ENCODE measurements around the gene LAMA3.

LAMA3 gene

DNA sequence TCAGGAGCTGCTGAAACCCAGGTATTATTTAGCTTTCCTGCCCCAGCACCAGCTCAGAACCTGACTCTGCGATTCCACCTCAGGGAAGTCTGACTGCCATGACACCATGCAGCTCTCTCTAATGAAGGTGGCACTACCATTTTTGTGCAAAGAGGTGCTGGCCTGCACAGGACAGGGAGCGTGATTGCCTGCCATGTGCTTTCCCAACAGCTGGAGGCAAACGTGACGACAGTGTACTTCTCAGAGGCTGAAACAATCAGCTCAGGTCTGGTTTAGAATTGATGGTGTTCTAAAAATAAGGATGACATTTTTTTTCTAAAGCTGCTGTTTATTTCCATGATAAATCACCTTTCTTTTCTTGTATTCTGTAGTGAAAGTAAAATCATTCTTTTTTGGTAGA lies 250.1 kb downstream of the LAMA3 start:
- TF ChIP-seq, protein P1, sequence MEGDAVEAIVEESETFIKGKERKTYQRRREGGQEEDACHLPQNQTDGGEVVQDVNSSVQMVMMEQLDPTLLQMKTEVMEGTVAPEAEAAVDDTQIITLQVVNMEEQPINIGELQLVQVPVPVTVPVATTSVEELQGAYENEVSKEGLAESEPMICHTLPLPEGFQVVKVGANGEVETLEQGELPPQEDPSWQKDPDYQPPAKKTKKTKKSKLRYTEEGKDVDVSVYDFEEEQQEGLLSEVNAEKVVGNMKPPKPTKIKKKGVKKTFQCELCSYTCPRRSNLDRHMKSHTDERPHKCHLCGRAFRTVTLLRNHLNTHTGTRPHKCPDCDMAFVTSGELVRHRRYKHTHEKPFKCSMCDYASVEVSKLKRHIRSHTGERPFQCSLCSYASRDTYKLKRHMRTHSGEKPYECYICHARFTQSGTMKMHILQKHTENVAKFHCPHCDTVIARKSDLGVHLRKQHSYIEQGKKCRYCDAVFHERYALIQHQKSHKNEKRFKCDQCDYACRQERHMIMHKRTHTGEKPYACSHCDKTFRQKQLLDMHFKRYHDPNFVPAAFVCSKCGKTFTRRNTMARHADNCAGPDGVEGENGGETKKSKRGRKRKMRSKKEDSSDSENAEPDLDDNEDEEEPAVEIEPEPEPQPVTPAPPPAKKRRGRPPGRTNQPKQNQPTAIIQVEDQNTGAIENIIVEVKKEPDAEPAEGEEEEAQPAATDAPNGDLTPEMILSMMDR (IDR thresholded peaks at IDR 0.05; ENCODE audit: low read depth, low read length): no peak
- Histone ChIP-seq H3K36me3 (peaks cover 2% of the 10 kb centered on the region), H3K9me3 (ENCODE audit: severe bottlenecking) (no peaks in the 10 kb centered on the region), H3K27me3 (ENCODE audit: insufficient read depth, low read depth, severe bottlenecking) (no peaks in the 10 kb centered on the region), H3K4me3 (ENCODE audit: low read depth, low read length) (no peak overlapping the region), H3K27ac (no peak overlapping the region)
- DNase-seq: no peak

DNA sequence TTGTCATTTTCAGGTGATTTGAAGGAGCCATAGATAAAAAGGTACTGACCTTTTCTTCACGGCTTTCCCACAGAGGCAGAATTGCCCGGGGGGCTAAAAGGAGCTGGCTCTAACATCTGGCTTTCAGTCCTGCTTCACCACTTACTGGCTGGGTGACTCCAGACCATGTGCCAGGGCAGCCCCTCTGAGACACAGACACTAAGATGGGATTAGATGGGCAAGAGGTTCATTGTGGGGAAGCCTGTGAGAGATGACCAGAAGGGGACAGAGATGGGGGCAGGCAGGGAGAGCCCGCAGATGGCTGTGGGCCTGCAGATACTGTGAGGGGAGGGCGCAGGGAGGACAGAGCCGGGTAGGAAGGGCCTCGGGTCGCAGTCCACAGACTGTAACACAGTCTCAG lies 250.6 kb downstream of the LAMA3 start:
- TF ChIP-seq, protein P1 (IDR thresholded peaks at IDR 0.05; ENCODE audit: low read depth, low read length): no peak

DNA sequence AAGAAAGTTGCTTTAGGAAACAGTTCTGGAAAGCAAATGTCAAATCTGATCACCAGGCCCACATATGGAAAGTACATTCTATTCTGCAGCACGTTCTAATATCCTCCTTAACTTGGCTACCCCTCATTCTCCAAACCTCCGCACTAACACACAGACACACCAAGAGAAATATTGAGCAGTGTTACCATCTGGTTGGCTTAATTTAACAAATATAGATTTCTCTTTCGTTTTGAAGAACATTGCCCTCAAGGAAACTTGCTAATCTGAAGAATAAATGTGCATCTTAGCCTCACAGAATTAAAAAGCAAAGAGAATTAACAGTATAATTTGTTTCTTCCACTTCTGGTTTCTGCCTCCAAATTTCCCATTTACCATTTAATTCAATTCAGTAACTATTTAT lies 252.5 kb downstream of the LAMA3 start:
- DNase-seq: no peak
- Histone ChIP-seq H3K27ac (no peak overlapping the region), H3K27me3 (ENCODE audit: insufficient read depth, low read depth, severe bottlenecking) (no peaks in the 10 kb centered on the region), H3K36me3 (peaks cover 3% of the 10 kb centered on the region; the same call in 1 of the 2 replicates), H3K4me3 (ENCODE audit: low read depth, low read length) (no peak overlapping the region), H3K9me3 (ENCODE audit: severe bottlenecking) (no peaks in the 10 kb centered on the region)
- TF ChIP-seq, protein P1 (IDR thresholded peaks at IDR 0.05; ENCODE audit: low read depth, low read length): no peak

More for the DNA sequence above, 250.6 kb downstream of the LAMA3 start:
- Histone ChIP-seq H3K9me3 (ENCODE audit: severe bottlenecking) (no peaks in the 10 kb centered on the region), H3K27me3 (ENCODE audit: insufficient read depth, low read depth, severe bottlenecking) (no peaks in the 10 kb centered on the region), H3K36me3 (peaks cover 3% of the 10 kb centered on the region), H3K27ac (no peak overlapping the region), H3K4me3 (ENCODE audit: low read depth, low read length) (no peak overlapping the region)
- peak; percentile 51 for DNase-seq

DNA sequence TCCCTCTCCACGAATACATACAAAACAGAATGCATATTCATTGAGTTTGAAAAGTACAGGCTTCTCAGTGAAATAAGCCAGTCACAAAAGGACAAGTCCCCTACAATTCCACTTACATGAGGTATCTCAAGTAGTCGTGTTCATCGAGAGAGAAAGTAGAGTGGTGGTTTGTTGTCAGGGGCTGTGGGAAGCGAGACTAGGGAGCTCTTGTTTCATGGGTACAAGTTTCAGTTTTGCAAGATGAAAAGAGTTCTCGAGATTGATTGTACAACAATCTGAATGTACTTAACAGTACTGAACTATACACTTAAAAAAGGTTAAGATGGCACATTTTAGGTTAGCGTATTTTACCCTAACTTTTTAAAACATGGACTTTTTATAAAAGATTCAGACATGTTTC lies 253.9 kb downstream of the LAMA3 start:
- Histone ChIP-seq H3K27ac (no peak overlapping the region), H3K9me3 (ENCODE audit: severe bottlenecking) (no peaks in the 10 kb centered on the region), H3K4me3 (ENCODE audit: low read depth, low read length) (no peak overlapping the region), H3K27me3 (ENCODE audit: insufficient read depth, low read depth, severe bottlenecking) (no peaks in the 10 kb centered on the region), H3K36me3 (peaks cover 3% of the 10 kb centered on the region; the same call in 1 of the 2 replicates)
- no peak for DNase-seq
- TF ChIP-seq, protein P1 (IDR thresholded peaks at IDR 0.05; ENCODE audit: low read depth, low read length): no peak

DNA sequence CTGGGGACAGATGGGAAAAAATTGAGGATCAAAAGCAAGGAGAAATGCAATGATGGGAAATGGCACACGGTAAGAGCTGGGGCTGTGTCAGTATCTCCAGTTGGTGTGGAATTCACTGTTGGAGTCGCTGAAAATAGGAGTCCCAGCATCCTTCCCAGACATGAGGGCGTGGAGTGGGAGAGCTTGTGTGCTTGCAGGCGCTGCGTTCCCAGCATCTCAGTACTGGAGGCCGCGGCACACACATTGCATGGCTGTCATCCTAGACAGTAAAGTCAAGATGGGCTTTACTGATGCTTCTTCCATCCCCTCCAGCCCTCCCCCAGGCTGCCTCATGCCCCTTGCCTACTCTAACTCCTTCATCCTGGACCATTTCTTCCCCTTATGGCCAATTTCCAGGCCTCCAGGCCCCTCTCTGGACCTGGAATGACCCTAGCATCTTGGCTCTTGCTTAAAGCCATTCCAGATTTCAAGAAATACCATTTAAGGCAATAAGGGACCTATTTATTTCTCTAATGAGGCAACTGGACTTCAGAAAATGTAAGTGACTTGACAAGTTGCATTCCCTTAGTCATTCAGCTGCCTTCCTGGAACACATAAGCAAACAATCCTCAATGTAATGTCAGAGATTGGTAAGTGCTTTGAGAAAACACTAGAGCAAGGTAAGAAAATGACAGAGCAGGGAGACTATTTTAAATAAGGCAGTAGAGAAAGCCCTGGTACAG lies 254.8 kb downstream of the LAMA3 start:
- Histone ChIP-seq H3K4me3 (ENCODE audit: low read depth, low read length) (no peak overlapping the region), H3K9me3 (ENCODE audit: severe bottlenecking) (no peaks in the 10 kb centered on the region), H3K27me3 (ENCODE audit: insufficient read depth, low read depth, severe bottlenecking) (no peaks in the 10 kb centered on the region), H3K27ac (no peak overlapping the region), H3K36me3 (peaks cover 3% of the 10 kb centered on the region; the same call in 1 of the 2 replicates)
- TF ChIP-seq, protein P1 (IDR thresholded peaks at IDR 0.05; ENCODE audit: low read depth, low read length): no peak
- no peak for DNase-seq

Data from WERI-Rb-1 (cell line).